NCI-H510A (cell line): Measurements from ENCODE around the gene TMEM40.
"Not testable (repeated sequence)": the region's sequence is repeated elsewhere in the genome, so short reads cannot be mapped to it uniquely, and the experiment has no call there.

ENCODE experiments used
- DNase-seq: peaks from one replicate; lab custom pipeline; 2025; lab: John Stamatoyannopoulos, UW

TMEM40 gene, protein sequence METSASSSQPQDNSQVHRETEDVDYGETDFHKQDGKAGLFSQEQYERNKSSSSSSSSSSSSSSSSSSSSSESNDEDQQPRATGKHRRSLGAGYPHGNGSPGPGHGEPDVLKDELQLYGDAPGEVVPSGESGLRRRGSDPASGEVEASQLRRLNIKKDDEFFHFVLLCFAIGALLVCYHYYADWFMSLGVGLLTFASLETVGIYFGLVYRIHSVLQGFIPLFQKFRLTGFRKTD

DNA sequence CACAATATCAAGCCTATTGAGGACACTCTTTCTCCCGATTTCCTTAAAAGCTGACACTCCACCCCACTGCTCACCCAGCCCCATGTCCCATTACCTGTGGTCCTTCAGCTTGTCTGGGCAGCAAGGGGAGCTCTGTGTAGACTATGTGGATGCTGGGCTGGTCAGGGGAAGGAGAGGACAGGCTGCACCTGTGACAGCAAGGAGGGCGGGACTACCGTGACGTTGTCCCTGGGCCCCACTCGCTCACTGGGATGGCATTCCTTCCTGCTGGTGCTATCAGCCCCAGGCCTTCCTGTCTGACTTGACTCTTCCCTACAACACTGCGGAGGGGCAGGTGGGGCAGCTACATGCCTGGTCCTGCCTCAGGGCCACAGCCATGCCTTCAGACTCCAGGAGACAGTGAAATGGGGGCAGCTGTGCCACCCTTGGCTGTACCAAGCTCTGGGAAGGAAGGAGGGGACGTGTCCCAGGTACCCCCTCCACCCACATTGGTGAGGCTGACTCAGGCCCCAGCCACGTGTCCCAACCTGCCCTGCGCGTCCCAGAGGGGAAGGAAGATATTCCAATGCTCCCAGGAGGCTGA, at the start of gene TMEM40:
TMEM40 (minus strand) TSS at position 163 of the 583 bp plus-strand sequence. CDS start 9,427 bp downstream, outside the sequence.
- peak; percentile 15 for DNase-seq

GRCh38 chr3:12808587-12808986, 49.5 kb upstream of the TMEM40 start:
- no peak for DNase-seq

GRCh38 chr3:12807601-12808359, 48.7 kb upstream of the TMEM40 start:
- no peak for DNase-seq

DNA sequence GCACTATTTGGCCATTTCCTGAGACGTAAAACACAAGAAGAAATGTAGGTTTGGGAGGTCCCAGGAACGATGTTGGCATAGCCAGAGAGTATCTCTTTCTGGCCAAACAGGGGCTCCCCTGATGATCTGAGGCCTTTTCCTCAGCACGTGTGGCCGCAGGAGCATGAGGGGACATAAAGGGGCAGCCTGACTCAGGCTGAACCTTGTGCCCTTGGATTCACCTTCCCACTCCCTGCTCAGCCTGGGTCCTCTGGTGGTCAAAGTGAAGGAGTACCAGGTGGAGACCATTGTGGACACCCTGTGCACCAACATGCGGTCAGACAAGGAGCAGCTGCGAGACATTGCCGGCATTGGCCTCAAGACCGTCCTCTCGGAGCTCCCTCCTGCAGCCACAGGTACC, 48.0 kb upstream of the TMEM40 start:
- DNase-seq, result no peak

DNA sequence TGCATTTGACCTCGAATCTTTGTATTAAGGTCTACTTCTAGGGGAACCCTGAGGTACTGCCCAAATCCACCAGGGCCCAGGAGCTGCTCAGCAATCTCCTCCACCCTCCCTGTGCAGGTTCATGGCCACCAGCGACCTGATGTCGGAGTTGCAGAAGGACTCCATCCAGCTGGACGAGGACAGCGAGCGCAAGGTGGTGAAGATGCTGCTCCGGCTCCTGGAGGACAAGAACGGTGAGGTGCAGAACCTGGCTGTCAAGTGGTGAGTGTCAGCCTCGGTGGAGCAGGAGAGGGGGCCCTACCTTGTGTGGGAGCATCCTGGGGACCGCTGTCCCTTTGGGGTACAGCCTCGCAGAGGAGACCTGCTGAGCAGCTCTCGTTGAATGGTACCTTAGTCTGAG, 44.3 kb upstream of the TMEM40 start:
- no peak for DNase-seq

DNA sequence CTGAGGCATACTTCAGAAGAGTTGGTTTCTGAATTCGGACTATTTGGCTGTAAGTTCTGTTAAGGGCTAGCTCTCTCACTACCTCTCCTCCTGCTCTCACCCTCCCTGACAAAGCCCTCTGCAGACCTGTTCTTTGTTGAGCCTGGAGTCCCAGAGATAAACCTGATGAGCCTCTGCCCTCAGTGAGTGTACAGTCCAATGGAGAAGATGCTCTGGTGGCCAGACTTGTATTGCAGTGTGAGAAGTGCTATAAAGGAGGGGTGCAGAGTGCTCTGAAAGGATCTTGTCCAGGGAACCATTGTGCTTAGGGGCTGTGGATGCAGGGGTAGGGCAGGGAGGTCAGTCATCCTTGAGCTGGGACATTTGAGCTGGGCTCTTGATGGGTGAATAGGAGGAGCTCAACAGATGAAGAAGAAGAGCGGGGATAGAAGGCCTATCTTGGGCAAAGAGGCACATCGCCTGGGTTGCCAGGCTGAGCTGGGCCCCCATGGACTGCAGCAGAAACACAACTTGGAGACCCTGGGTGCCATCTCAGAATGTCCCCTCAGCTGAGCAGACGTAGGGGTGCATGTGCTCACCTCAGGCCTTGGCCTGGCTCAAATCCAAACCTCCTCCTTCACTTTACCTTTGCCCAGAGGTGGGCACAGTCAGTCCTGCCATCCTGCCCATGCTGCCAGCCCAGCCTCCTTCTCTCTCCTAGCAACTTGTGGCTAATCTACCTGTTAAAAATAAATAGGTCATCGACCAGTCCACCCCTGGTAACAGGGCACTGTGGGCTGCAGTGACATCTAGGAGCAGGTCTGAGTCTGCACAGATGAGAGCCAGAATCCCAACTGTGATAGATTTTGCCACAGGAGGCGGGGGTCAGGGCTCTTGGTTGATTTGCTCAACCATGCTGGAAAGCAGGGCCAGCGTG, 40.7 kb upstream of the TMEM40 start:
- no peak for DNase-seq

DNA sequence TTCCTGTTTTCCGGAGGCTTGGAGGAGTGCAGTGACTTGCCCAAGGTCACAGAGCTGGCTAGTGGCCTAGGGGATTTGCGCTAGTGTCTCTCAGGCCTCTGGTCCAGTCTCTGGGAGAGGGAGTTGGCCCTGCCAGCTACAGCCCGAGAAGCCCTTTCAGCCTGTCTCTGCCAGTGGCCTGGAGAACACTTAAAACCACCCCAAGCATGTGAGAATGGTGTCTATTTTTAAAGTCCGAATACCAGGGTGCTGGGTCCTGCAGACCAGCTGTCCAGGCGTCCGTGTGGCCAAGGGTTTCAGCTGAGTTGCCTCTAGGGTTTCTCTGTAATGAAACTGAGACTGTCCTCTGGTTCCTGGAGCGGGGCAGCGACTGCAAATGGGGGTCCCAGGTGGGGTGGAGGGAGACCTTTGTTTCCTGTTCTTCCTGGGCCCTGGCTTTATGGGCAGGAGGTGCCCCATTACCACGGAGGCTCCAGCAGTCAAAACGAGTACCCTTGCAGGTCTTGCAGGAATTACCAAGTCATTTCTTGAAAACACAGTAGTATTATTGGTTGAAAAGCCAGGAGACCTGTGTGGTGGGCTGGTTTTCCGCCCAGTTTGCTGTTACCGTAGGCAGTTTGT, 39.6 kb upstream of the TMEM40 start:
- DNase-seq, result no peak

GRCh38 chr3:12797892-12798558, 39.0 kb upstream of the TMEM40 start:
- DNase-seq, result no peak

DNA sequence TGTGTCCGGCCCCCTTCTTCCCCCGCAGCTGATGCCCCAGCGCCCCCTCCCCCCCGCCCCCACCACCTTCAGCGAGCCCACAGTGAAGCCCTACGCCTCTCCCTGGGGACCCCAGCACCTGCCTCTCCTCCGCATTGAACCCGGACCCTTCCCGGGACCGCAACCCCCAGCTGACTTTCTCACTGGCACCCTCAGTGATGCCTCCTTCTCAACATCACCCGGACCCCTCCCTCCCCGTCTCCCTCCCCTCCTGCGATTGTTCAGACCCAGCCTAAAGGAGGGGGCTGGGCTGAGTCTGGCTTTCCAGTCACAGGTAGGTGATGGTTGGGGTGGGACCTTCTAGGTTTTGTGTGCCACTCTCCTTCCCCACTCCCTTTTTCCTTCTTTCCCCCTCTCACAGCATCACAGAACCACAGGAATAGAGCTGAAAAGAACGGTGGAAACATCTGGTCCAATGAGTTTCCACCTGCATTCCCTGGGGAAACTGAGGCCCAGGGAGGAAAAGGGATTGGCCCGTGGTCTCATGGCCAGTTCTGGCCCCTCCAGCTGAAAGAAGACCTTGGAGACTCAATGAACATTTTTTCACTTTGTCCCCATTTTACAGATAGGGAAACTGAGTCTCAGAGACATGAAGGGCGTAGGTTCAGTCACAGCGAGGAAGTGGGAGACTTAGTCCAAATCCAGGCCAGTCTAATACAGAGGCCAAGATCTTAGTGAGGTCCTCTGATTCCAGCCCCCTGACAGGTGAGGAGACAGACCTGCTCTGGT, 38.2 kb upstream of the TMEM40 start:
- no peak for DNase-seq

- DNase-seq, result peak; percentile 37
Measured at GRCh38 chr3:12796171-12797123, 37.4 kb upstream of the TMEM40 start, which contains the start of gene CAND2. Gene CAND2, plus strand, starts transcription at chr3:12796680. Its CDS starts 41 bp downstream, at chr3:12796721.

- no peak for DNase-seq
Measured at GRCh38 chr3:12793701-12794100, 34.6 kb upstream of the TMEM40 start.

GRCh38 chr3:12791430-12791829, 32.4 kb upstream of the TMEM40 start:
- no peak for DNase-seq

DNA sequence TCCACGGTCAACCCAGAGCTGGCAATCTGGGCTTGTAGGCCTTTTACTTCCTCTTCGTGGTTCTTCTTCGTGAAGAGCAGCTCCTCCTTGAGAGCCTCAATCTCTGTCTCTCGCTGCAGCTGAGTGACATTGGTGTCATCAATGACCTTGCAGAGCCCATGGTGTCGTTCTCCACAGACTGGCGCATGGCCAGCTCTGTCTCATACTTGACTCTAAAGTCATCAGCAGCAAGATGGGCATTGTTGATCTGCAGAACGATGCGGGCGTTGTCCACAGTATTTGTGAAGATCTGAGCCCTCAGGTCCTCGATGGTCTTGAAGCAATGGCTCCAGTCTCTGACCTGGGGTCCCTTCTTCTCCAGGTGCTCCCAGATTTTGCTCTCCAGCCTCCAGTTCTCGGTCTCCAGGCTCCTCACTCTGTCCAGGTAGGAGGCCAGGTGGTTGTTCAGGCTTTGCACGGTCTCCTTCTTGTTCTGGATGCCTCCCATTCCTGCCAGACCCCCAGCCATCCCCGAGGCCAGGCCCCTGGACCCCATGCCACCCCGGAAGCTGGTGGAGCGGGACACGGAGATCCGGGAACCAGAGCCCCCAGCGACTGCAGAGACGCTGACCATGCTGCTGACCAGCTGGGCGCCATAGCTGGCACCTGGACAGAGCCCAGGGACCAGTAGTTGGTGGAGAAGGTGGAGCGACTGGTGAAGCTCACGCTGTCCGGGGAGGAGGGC, 29.1 kb upstream of the TMEM40 start:
- not testable (repeated sequence) for DNase-seq

DNA sequence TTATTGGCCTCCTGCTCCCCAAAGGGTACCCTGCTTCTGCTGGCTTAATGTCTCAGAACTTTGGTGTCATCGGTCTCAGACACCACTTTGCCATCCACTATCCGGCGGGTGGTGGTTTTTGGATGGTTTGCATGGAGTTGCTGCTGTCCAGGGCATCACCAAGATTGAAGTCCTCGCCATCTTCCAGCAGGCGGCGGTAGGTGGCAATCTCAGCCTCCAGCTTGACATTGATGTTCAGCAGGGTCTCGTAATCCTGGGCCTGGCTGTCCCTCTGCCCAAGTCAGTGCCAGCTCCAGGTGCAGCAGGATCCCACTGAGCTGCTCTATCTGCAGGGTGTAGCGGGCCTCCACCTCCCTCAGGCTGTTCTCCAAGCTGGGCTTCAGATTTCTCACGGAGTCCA, 28.3 kb upstream of the TMEM40 start:
- not testable (repeated sequence) for DNase-seq

GRCh38 chr3:12785096-12785495, 26.0 kb upstream of the TMEM40 start:
- no peak for DNase-seq

DNA sequence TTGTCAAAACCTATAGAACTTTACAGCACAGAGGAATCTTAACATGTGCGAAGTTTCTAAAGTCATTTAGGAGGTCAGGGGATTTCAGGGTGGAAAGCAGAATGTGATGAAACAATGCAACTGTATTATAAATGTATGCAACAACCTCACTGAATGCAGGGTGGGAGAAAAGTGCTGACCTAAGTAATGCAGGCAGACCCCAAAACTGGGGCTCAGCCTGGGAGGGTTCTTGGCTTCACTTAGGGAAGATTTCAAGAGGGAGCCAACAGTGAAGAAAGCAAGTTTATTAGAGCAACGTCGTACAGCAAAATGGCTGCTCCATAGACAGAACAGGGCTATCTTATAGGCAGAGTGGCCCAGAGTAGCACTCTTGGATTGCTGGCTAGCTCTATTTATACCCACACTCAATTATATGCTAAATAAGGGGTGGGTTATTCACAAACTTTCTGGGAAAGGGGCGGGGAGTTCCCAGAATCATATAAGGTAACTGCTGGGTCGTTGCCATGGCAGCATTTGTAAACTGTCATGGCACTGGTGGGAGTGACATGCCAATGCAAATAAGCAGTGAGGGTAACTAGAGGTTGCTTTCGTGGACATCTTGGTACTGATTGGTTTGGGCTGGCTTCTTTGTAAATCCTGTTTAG, 23.2 kb upstream of the TMEM40 start:
- DNase-seq, result no peak

GRCh38 chr3:12780751-12781150, 21.7 kb upstream of the TMEM40 start:
- DNase-seq, result no peak

DNA sequence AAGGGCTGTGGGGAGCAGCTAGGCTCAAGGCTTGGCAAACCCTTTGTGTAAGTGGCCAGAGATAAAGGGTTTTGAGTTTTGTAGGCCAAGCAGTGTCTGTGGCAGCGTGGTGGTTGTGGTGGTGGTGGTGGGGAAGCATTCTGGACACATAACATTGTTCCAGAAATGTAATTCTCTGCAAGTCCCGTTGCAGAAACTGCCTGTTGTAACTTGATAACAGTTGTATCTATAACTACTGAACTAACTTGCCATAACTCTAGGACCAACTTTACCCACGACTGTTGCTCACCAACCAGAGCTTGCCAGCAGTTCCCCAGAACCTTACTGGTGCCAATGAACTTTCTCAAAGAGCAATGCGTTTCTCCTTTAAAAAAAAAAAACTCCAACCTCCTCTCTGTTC, 18.1 kb upstream of the TMEM40 start:
- DNase-seq, result no peak
